Measurements from ENCODE around the gene TRPV5. TPM values are rescaled to one million over a fixed set of nuclear protein-coding genes. Genes with fewer than 3 reads are reported as not detected.

TRPV5 gene
- total RNA-seq, 2 experiments from 2014 or later = 0.06 TPM; not detected in 1

DNA sequence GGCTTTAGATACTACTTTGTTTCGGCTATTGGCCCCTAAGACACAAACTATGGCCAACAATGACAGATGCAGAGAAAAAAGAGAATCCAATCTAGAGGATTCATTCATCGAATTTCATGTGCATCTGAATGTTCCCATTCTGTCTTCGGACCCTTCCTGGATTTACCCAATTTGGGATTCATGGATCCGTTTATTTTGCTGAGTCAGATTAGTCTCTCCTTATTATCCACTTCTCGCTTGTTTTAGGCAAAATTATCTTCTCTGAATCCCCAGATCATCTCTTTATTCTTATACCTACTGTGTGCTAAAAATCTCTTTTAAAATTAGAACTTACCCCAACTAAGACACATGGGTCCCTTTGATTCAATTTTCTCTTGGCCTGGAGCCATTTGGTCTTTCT is 54.5 kb downstream of the TRPV5 start:
- DNase-seq (ENCODE audit: low spot score) = no peak
- H3K9me2 ChIP-seq (ENCODE audit: insufficient read depth, low read length) = no peaks in the 10 kb centered on the region
- intact Hi-C loops (cut with micrococcal nuclease; ENCODE audit: unreplicated experiment) = no loop called here
- ChIA-PET CTCF (ENCODE audit: unreplicated experiment) (interaction anchor here (0.7 kb wide), 1 partner anchor 120 kb away, joined by 4 read pairs; no protein-coding TSS in a partner anchor), POLR2A (no interaction called here)
- no peak overlapping the region for H2AFZ ChIP-seq (ENCODE audit: low read length)
- H3K27ac ChIP-seq (ENCODE audit: low read depth, low read length, poor library complexity, severe bottlenecking) = no peak overlapping the region
- H3K4me3 ChIP-seq (ENCODE audit: low read depth, low read length, poor library complexity, severe bottlenecking) = no peak overlapping the region
- TF ChIP-seq CTCF (conservative IDR thresholded peaks at IDR 0.05; ENCODE audit: low read length) = no peak
- no peak for TF ChIP-seq EZH2phosphoT487 (IDR thresholded peaks at IDR 0.05; ENCODE audit: borderline replicate concordance, low read depth, low read length)
- H3K9me3 ChIP-seq (ENCODE audit: low read length) = no peaks in the 10 kb centered on the region
- no peaks in the 10 kb centered on the region for H3K36me3 ChIP-seq (ENCODE audit: insufficient read depth, low read length)
- no peaks in the 10 kb centered on the region for H3K79me2 ChIP-seq (ENCODE audit: insufficient read depth, low read depth, low read length)
- H4K20me1 ChIP-seq (ENCODE audit: insufficient read depth, low read length) = no peaks in the 10 kb centered on the region
- no peaks in the 10 kb centered on the region for H3K4me1 ChIP-seq (ENCODE audit: insufficient read depth, low read length, poor library complexity, severe bottlenecking)
- no peak overlapping the region for H3K4me2 ChIP-seq (ENCODE audit: low read length)
- no TSS peak for BruUV-seq (replicated peaks)

GRCh38 chr7:142878315-142878714 is 55.2 kb downstream of the TRPV5 start:
- CTCF ChIA-PET (ENCODE audit: unreplicated experiment) = no interaction called here
- H2AFZ ChIP-seq (ENCODE audit: low read length) = no peak overlapping the region
- intact Hi-C loops (cut with micrococcal nuclease; ENCODE audit: unreplicated experiment) = no loop called here
- H3K4me2 ChIP-seq (ENCODE audit: low read length) = no peak overlapping the region
- H4K20me1 ChIP-seq (ENCODE audit: insufficient read depth, low read length) = no peaks in the 10 kb centered on the region
- no peaks in the 10 kb centered on the region for H3K36me3 ChIP-seq (ENCODE audit: insufficient read depth, low read length)
- no peaks in the 10 kb centered on the region for H3K4me1 ChIP-seq (ENCODE audit: insufficient read depth, low read length, poor library complexity, severe bottlenecking)
- H3K9me3 ChIP-seq (ENCODE audit: low read length) = no peaks in the 10 kb centered on the region
- H3K27ac ChIP-seq (ENCODE audit: low read depth, low read length, poor library complexity, severe bottlenecking) = no peak overlapping the region
- no TSS peak for BruUV-seq (replicated peaks)
- no peaks in the 10 kb centered on the region for H3K9me2 ChIP-seq (ENCODE audit: insufficient read depth, low read length)
- TF ChIP-seq CTCF (conservative IDR thresholded peaks at IDR 0.05; ENCODE audit: low read length) (no peak), EZH2phosphoT487 (IDR thresholded peaks at IDR 0.05; ENCODE audit: borderline replicate concordance, low read depth, low read length) (no peak)
- POLR2A ChIA-PET = no interaction called here
- no peak for DNase-seq (ENCODE audit: low spot score)
- no peak overlapping the region for H3K4me3 ChIP-seq (ENCODE audit: low read depth, low read length, poor library complexity, severe bottlenecking)
- no peaks in the 10 kb centered on the region for H3K79me2 ChIP-seq (ENCODE audit: insufficient read depth, low read depth, low read length)

GRCh38 chr7:142876991-142877910 is 56.3 kb downstream of the TRPV5 start:
- POLR2A ChIA-PET = no interaction called here
- CTCF ChIA-PET (ENCODE audit: unreplicated experiment) = no interaction called here

More at GRCh38 chr7:142876991-142877910, 56.3 kb downstream of the TRPV5 start:
- Histone ChIP-seq H4K20me1 (ENCODE audit: insufficient read depth, low read length) (no peaks in the 10 kb centered on the region), H3K4me1 (ENCODE audit: insufficient read depth, low read length, poor library complexity, severe bottlenecking) (no peaks in the 10 kb centered on the region), H3K79me2 (ENCODE audit: insufficient read depth, low read depth, low read length) (no peaks in the 10 kb centered on the region), H3K27ac (ENCODE audit: low read depth, low read length, poor library complexity, severe bottlenecking) (no peak overlapping the region), H3K36me3 (ENCODE audit: insufficient read depth, low read length) (no peaks in the 10 kb centered on the region), H3K4me2 (ENCODE audit: low read length) (no peak overlapping the region), H2AFZ (ENCODE audit: low read length) (no peak overlapping the region), H3K9me2 (ENCODE audit: insufficient read depth, low read length) (no peaks in the 10 kb centered on the region), H3K4me3 (ENCODE audit: low read depth, low read length, poor library complexity, severe bottlenecking) (no peak overlapping the region), H3K9me3 (ENCODE audit: low read length) (no peaks in the 10 kb centered on the region)
- BruUV-seq (replicated peaks) = no TSS peak
- no peak for DNase-seq (ENCODE audit: low spot score)
- TF ChIP-seq CTCF (conservative IDR thresholded peaks at IDR 0.05; ENCODE audit: low read length) (no peak), EZH2phosphoT487 (IDR thresholded peaks at IDR 0.05; ENCODE audit: borderline replicate concordance, low read depth, low read length) (no peak)
- intact Hi-C loops (cut with micrococcal nuclease; ENCODE audit: unreplicated experiment) = no loop called here

Data from OCI-LY7 (cell line).